Measurements from ENCODE around the gene PSMC2.

- TF ChIP-seq CTCF (IDR thresholded peaks at IDR 0.05) (no peak), POLR2A (IDR thresholded peaks at IDR 0.05) (no peak)
These were observed 49.0 kb downstream of the PSMC2 start for GRCh38 chr7:103396471-103396870.
